ENCODE results near the gene GALNT13.

GALNT13 gene

DNA sequence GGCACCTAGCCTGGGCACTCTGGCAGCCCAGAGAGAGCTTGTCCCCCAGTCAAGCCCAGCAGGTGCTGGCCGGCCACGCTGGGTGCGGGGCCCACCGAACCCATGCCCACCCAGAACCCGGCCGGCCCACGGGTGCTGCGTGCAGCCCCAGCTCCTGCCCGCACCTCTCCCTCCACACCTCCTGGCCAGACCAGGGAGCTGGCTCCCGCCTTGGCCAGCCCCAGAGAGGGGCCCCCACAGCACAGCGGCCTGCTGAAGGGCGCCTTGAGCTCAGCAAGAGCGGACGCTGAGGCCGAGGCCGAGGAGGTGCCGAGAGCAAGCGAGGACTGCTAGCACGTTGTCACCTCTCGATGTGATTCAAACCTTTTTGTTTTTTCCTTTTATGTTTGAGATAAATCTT, 419.8 kb downstream of the GALNT13 start:
- no peak for DNase-seq (ENCODE audit: low spot score in 2 of 2)
- Histone ChIP-seq H3K4me1 (no peaks in the 10 kb centered on the region), H3K36me3 (replicated peaks) (no peaks in the 10 kb centered on the region), H3K9me3 (peaks cover 5% of the 10 kb centered on the region; the same call in 1 of the 2 replicates), H3K27me3 (ENCODE audit: low read depth) (no peaks in the 10 kb centered on the region), H3K4me3 (no peak overlapping the region)
- in situ Hi-C loops (cut with MboI; ENCODE audit: low sequenced_read_pairs): no loop called here

DNA sequence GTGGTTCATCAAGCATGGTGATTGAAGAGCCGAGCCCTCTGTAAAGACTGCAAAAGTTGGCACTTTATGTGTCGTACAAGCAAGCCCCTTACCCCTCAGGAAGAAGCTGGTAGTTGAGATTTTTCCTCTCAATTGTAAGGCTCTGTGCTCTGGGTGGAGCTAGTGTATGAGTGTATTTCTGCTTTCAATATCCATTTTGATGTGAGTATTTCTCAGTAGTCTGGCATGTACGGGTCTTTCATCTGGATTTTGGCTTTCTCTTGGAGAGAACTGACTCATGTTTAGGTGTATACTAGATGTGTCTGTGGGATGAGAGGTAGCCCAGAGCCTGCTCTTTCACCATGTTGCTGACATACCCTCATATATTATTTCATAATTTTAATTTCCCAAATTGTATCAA, 420.2 kb downstream of the GALNT13 start:
- DNase-seq (ENCODE audit: low spot score in 2 of 2): no peak
- Histone ChIP-seq H3K36me3 (replicated peaks) (no peaks in the 10 kb centered on the region), H3K4me1 (no peaks in the 10 kb centered on the region), H3K27me3 (ENCODE audit: low read depth) (no peaks in the 10 kb centered on the region), H3K4me3 (no peak overlapping the region), H3K9me3 (peaks cover 5% of the 10 kb centered on the region; the same call in 1 of the 2 replicates)
- in situ Hi-C loops (cut with MboI; ENCODE audit: low sequenced_read_pairs): no loop called here

GRCh38 chr2:154293864-154294263, 422.1 kb downstream of the GALNT13 start:
- DNase-seq (ENCODE audit: low spot score in 2 of 2): no peak
- Histone ChIP-seq H3K9me3 (peaks cover 3% of the 10 kb centered on the region; the same call in 1 of the 2 replicates), H3K4me3 (no peak overlapping the region), H3K27me3 (ENCODE audit: low read depth) (no peaks in the 10 kb centered on the region), H3K4me1 (no peaks in the 10 kb centered on the region), H3K36me3 (replicated peaks) (no peaks in the 10 kb centered on the region)
- in situ Hi-C loops (cut with MboI; ENCODE audit: low sequenced_read_pairs): no loop called here

DNA sequence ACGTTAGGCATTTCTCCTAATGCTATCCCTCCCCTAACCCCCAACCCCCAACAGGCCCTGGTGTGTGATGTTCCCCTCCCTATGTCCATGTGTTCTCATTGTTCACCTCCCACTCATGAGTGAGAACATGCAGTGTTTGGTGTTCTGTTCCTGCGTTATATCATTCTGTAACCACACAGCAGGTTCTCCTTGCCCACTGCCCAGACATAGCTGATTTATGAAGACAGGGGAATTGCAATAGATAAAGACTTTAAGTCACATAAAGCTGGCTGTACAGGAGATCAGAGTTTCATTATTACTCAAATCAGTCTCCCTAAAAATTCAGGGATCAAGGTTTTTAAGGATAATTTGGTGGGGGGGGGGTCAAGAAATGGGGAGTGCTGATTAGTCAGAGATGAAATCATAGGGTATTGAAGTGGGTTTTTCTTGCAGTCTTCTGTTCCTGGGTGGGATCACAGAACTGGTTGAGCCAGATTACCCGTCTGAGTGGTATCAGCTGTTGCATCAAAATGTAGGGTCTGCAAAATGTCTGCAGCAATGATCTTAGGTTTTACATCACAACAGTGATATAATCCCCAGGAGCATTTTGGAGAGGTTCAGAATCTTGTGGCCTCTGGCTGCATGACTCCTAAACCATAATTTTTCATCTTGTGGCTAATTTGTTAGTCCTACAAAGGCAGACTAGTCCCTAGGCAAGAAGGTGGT, 434.7 kb downstream of the GALNT13 start:
- Histone ChIP-seq H3K9me3 (no peaks in the 10 kb centered on the region), H3K36me3 (replicated peaks) (no peaks in the 10 kb centered on the region), H3K4me1 (peaks cover 23% of the 10 kb centered on the region), H3K27me3 (ENCODE audit: low read depth) (no peaks in the 10 kb centered on the region), H3K4me3 (no peak overlapping the region)
- peak in 1 of 2 experiments; percentile 24 for DNase-seq (ENCODE audit: low spot score in 2 of 2)
- in situ Hi-C loops (cut with MboI; ENCODE audit: low sequenced_read_pairs): no loop called here

- Histone ChIP-seq H3K9me3 (no peaks in the 10 kb centered on the region), H3K4me3 (no peak overlapping the region), H3K36me3 (replicated peaks) (no peaks in the 10 kb centered on the region), H3K4me1 (peaks cover 23% of the 10 kb centered on the region), H3K27me3 (ENCODE audit: low read depth) (no peaks in the 10 kb centered on the region)
- in situ Hi-C loops (cut with MboI; ENCODE audit: low sequenced_read_pairs): no loop called here
- peak; percentile 18 to 73 for DNase-seq (ENCODE audit: low spot score in 2 of 2)
Measured at GRCh38 chr2:154307007-154307406, 435.3 kb downstream of the GALNT13 start.

DNA sequence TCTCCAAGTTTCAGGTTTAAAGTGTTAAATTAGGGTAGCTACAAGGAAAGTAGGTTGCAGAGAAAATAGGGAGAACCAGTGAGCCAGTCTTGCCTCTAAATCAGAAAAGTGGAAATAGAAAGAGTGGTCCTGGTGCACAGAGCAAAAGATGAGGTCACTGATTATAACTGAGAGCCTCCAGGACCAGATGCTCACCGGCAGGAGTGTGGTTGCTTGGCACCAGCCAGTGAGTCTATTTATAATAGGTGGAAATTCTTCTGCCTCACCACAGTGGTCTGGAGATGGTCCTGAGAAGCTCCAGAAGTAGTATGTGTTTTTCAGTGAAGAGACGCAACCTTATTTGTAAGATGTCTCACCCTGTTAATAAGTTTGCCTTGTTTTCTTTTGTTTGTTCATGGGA, 452.9 kb downstream of the GALNT13 start:
- DNase-seq (ENCODE audit: low spot score in 2 of 2): no peak
- no peaks in the 10 kb centered on the region for H3K36me3 ChIP-seq (replicated peaks)
- no peaks in the 10 kb centered on the region for H3K27me3 ChIP-seq (ENCODE audit: low read depth)
- no peaks in the 10 kb centered on the region for H3K9me3 ChIP-seq
- H3K4me1 ChIP-seq: no peaks in the 10 kb centered on the region
- H3K4me3 ChIP-seq: no peak overlapping the region
- in situ Hi-C loops (cut with MboI; ENCODE audit: low sequenced_read_pairs): no loop called here

DNA sequence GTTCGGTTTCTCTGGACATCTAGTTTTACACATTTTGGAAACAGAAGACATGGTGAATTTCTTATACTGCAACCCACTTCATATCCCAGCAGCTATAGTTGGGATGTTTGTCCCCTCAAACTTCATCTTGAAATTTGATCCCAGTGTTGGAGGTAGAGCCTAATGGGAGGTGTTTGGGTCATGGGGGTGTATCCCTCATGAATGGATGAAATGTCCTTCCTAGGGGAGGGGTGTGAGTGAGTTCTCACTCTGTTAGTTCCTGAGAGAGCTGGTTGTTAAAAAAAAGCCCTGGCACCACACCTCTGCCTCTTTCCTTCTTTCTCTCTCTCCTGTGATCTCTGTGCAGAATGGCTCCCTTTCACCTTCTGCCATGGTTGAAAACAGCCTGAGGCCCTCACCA, 457.8 kb downstream of the GALNT13 start:
- in situ Hi-C loops (cut with MboI; ENCODE audit: low sequenced_read_pairs): no loop called here
- Histone ChIP-seq H3K27me3 (ENCODE audit: low read depth) (no peaks in the 10 kb centered on the region), H3K4me3 (no peak overlapping the region), H3K9me3 (no peaks in the 10 kb centered on the region), H3K4me1 (no peaks in the 10 kb centered on the region; the same call in 1 of the 2 replicates), H3K36me3 (replicated peaks) (no peaks in the 10 kb centered on the region)
- no peak for DNase-seq (ENCODE audit: low spot score in 2 of 2)

DNA sequence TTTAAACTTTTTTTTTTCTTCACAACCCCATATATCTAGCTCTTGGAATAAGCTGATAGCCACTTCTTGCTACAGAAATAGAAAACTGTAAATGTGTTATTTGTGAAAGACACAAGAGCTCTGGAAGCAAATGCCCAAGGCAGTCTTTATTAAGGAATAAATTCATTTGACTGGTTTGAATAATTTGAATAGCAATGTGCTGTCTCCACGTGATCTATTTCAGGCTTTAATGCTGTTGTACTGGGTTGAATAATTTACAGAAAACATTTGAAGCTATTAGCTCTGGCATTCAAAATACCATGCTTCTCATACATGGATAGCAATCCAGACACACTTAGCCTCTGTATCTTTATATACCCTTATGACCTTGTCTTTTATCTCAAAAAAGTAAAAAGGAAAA, 460.1 kb downstream of the GALNT13 start:
- DNase-seq (ENCODE audit: low spot score in 2 of 2): no peak
- Histone ChIP-seq H3K36me3 (replicated peaks) (no peaks in the 10 kb centered on the region), H3K9me3 (no peaks in the 10 kb centered on the region), H3K4me1 (no peaks in the 10 kb centered on the region; the same call in 1 of the 2 replicates), H3K27me3 (ENCODE audit: low read depth) (no peaks in the 10 kb centered on the region), H3K4me3 (no peak overlapping the region)
- in situ Hi-C loops (cut with MboI; ENCODE audit: low sequenced_read_pairs): no loop called here

DNA sequence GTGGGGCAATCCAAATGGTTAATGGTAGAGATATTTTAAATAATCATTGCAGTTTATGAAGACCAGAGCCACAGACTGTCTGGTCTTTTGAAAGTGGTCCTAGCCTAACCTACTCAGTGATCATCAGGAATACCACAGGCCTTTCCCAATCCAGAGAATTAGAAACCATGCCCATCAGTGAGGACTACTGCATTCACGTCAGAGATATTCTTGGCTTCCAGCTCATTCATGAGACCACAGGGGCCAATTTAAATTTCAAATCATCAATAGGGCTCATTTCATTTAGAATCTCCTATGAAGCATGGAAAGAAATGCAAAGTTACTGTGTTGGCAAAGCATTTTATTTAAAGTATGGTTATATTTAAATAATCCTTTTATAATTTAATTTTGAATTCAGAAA, 464.5 kb downstream of the GALNT13 start:
- Histone ChIP-seq H3K9me3 (no peaks in the 10 kb centered on the region), H3K36me3 (replicated peaks) (no peaks in the 10 kb centered on the region)
- in situ Hi-C loops (cut with MboI; ENCODE audit: low sequenced_read_pairs): no loop called here

GRCh38 chr2:154338352-154338967, 466.7 kb downstream of the GALNT13 start:
- in situ Hi-C loops (cut with MboI; ENCODE audit: low sequenced_read_pairs): no loop called here
- Histone ChIP-seq H3K36me3 (replicated peaks) (no peaks in the 10 kb centered on the region), H3K27me3 (ENCODE audit: low read depth) (no peaks in the 10 kb centered on the region), H3K4me3 (no peak overlapping the region), H3K9me3 (no peaks in the 10 kb centered on the region), H3K4me1 (no peaks in the 10 kb centered on the region)
- DNase-seq (ENCODE audit: low spot score in 2 of 2): no peak

More for the DNA sequence above, 464.5 kb downstream of the GALNT13 start:
- no peak overlapping the region for H3K4me3 ChIP-seq
- no peaks in the 10 kb centered on the region; the same call in 1 of the 2 replicates for H3K4me1 ChIP-seq
- no peaks in the 10 kb centered on the region for H3K27me3 ChIP-seq (ENCODE audit: low read depth)
- DNase-seq (ENCODE audit: low spot score in 2 of 2): no peak

GRCh38 chr2:154343282-154343681, 471.6 kb downstream of the GALNT13 start:
- H3K4me1 ChIP-seq: no peaks in the 10 kb centered on the region
- H3K27me3 ChIP-seq (ENCODE audit: low read depth): no peaks in the 10 kb centered on the region
- no peak for DNase-seq (ENCODE audit: low spot score in 2 of 2)
- H3K4me3 ChIP-seq: no peak overlapping the region
- H3K36me3 ChIP-seq (replicated peaks): no peaks in the 10 kb centered on the region
- in situ Hi-C loops (cut with MboI; ENCODE audit: low sequenced_read_pairs): no loop called here
- H3K9me3 ChIP-seq: no peaks in the 10 kb centered on the region

DNA sequence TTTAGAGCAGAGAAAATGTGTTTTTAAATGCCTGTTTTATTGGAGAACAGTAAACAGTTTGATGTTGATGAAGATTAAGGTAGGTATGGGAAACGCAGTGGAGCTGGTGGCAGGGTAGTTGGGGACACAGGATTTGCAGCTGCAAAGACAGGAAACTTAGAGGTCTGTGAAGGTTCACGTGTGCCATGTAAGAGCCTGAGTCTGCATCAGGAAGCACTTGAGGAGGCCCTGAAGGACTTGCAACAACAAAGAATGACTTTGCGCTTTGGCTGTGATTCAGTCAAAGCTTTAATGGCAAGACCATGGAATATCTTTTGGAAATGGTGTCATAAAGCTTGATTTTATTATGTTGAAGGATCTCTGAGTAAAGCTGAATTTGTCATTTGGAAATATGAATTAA, 479.2 kb downstream of the GALNT13 start:
- Histone ChIP-seq H3K4me1 (no peaks in the 10 kb centered on the region), H3K9me3 (no peaks in the 10 kb centered on the region), H3K36me3 (replicated peaks) (no peaks in the 10 kb centered on the region), H3K27me3 (ENCODE audit: low read depth) (no peaks in the 10 kb centered on the region), H3K4me3 (no peak overlapping the region)
- in situ Hi-C loops (cut with MboI; ENCODE audit: low sequenced_read_pairs): loop anchor here (25.0 kb wide), 1 partner anchor 564 kb away; no protein-coding TSS in a partner anchor
- no peak for DNase-seq (ENCODE audit: low spot score in 2 of 2)

GRCh38 chr2:154361276-154361675, 489.6 kb downstream of the GALNT13 start:
- no peaks in the 10 kb centered on the region for H3K9me3 ChIP-seq
- in situ Hi-C loops (cut with MboI; ENCODE audit: low sequenced_read_pairs): loop anchor here (25.0 kb wide), 1 partner anchor 574 kb away; no protein-coding TSS in a partner anchor
- DNase-seq (ENCODE audit: low spot score in 2 of 2): no peak
- no peaks in the 10 kb centered on the region for H3K27me3 ChIP-seq (ENCODE audit: low read depth)
- no peak overlapping the region for H3K4me3 ChIP-seq
- no peaks in the 10 kb centered on the region for H3K36me3 ChIP-seq (replicated peaks)
- no peaks in the 10 kb centered on the region for H3K4me1 ChIP-seq

- H3K4me3 ChIP-seq: no peak overlapping the region
- H3K9me3 ChIP-seq: no peaks in the 10 kb centered on the region
- H3K36me3 ChIP-seq (replicated peaks): no peaks in the 10 kb centered on the region
- H3K27me3 ChIP-seq (ENCODE audit: low read depth): no peaks in the 10 kb centered on the region
- no peaks in the 10 kb centered on the region for H3K4me1 ChIP-seq
- DNase-seq (ENCODE audit: low spot score in 2 of 2): no peak
- in situ Hi-C loops (cut with MboI; ENCODE audit: low sequenced_read_pairs): loop anchor here (25.0 kb wide), 1 partner anchor 581 kb away; no protein-coding TSS in a partner anchor
Measured at GRCh38 chr2:154368153-154368552, 496.4 kb downstream of the GALNT13 start.

Data from HAP-1 (cell line).